Right cardiac atrium (tissue), 5 donors: Measurements from ENCODE around the gene STEAP1B. TPM values are rescaled to one million over a fixed set of nuclear protein-coding genes. Genes with fewer than 3 reads are reported as not detected.
A peak's percentile ranks its signal among the peaks of the same experiment; 100 is the strongest.
"Not testable (repeated sequence)": the region's sequence is repeated elsewhere in the genome, so short reads cannot be mapped to it uniquely, and the experiment has no call there.

Source experiments
- ATAC-seq, 2 donors: fragments of 200-7000 bp; cut with Tn5 transposase; one replicate each; pipeline versions ENCODE4 v1.8.0 to v1.9.1; 2020; ENCODE audit warnings: moderate library complexity in 2 of 2, mild to moderate bottlenecking in 1 of 2
- DNase-seq, 3 donors: peaks; one replicate each; pipeline ENCODE4 v3.0.0-alpha.2; 2020
- H3K27ac ChIP-seq: one replicate; pipeline ENCODE4 v1.5.1; 2013; ENCODE audit warnings: mild to moderate bottlenecking, low read length, control low read depth, moderate library complexity
- H3K27me3 ChIP-seq: one replicate; pipeline ENCODE4 v1.6.1; 2013; ENCODE audit not compliant: control insufficient read depth, insufficient read depth
- H3K4me1 ChIP-seq: one replicate; pipeline ENCODE4 v1.6.1; 2013; ENCODE audit warnings: low read length; ENCODE audit not compliant: control insufficient read depth, insufficient read depth
- H3K4me3 ChIP-seq: one replicate; pipeline ENCODE4 v1.5.1; 2013; ENCODE audit warnings: low read length, control low read depth
- H3K9me3 ChIP-seq: one replicate; pipeline ENCODE4 v1.6.1; 2013; ENCODE audit warnings: low read length; ENCODE audit not compliant: control insufficient read depth
- WGBS: extraction: QIAGEN DNeasy Blood & Tissue Kit; methylation state at CpG from one replicate; pipeline ENCODE4 v1.1.7; 2013; 5-methylcytosine and 5-hydroxymethylcytosine counted together
- intact Hi-C, 4 donors: fragments of 100-400 bp; cut with DNase I; formaldehyde crosslinking; loops; one replicate each; pipeline versions ENCODE4 v1.11.0 to v1.14.0; 2022 to 2023
- long read RNA-seq, 4 donors: library from polyadenylated mRNA; unstranded; transcript quantifications; one replicate each; pipeline ENCODE4 v2.0.0, GENCODE V29; 2020 to 2021
- polyA plus RNA-seq: library from polyadenylated mRNA; stranded (reverse); fragments of 200-250 nt; gene quantifications from one replicate; pipeline ENCODE4 v1.2.3, GENCODE V29; 2013
- total RNA-seq, 4 donors: library from RNA; stranded (reverse); fragmentation: NEBNext Ultra II Directional; extraction: Animal tissue kit (Norgen Biotek cat#: 25700); gene quantifications; one replicate each; pipeline ENCODE4 v1.2.1, GENCODE V29; 2021
- donor health status: healthy with polysubstance abuse.
- donor health status: DM: no; HTN: yes; CAD: no.
- donor health status: DM: no; HTN: no; CAD: no.
- donor health status: DM: no; HTN: yes; CAD: no; lungs with severe emphysema.
- donor health status: DM: yes; HTN: yes; CAD: no.

STEAP1B gene
- total RNA-seq: 1 to 10 TPM in 1 of 4 donors, under 1 TPM in 3; 0.40 to 1.1 (median 0.70) TPM
- polyA plus RNA-seq: 0.36 TPM
- long read RNA-seq, donor 1: 0 reads
- long read RNA-seq, donor 2, partial matches to known transcripts: 0 of 1 reads
- long read RNA-seq, donor 2, other reads (novel, unspliced or antisense): 1 of 1 reads
- long read RNA-seq, donor 3, partial matches to known transcripts: 0 of 1 reads
- long read RNA-seq, donor 3, other reads (novel, unspliced or antisense): 1 of 1 reads
- long read RNA-seq, donor 4, partial matches to known transcripts: 0 of 1 reads
- long read RNA-seq, donor 4, other reads (novel, unspliced or antisense): 1 of 1 reads

GRCh38 chr7:22499888-22500689 lies at the start of gene STEAP1B:
Gene STEAP1B, minus strand, starts transcription at chr7:22500188. Its CDS starts 5,333 bp downstream, at chr7:22494855.
- ATAC-seq (peak; percentile 98), DNase-seq (peak; percentile 88 to 96 (median 94))
- H3K4me3 ChIP-seq, intact Hi-C loops, H3K27me3 ChIP-seq, H3K4me1 ChIP-seq, H3K9me3 ChIP-seq, H3K27ac ChIP-seq: not testable (repeated sequence)
- 6% methylated on average over 55 of the region's 55 CpGs for WGBS

GRCh38 chr7:22549051-22549450 lies 49.1 kb upstream of the STEAP1B start:
- H3K27ac ChIP-seq: no peak overlapping the region
- no peak overlapping the region for H3K4me3 ChIP-seq
- no peak for ATAC-seq
- no peak for DNase-seq
- WGBS: 87% methylated on average over 5 of the region's 5 CpGs
- H3K4me1 ChIP-seq: peaks cover 2% of the 10 kb centered on the region
- H3K9me3 ChIP-seq: no peaks in the 10 kb centered on the region
- intact Hi-C loops: no loop called here
- no peaks in the 10 kb centered on the region for H3K27me3 ChIP-seq

DNA sequence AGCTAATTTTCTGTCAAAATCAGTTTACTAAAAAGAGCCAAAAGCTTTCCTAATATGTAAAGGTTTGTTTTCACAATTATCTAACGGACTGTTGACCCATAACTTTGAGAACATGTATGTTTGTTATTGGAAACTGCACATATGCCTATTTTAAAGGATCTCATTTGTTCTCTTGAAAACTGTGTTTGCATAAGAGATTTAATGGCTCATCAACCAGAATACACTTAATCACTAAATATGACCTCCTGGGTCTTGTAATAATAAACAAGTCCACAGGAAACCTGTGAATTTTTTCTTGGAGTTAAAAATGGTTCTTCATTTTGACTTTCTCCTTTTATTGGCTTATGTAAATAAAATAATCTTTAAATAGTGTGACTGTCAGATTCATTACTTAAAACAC lies 48.3 kb upstream of the STEAP1B start:
- no peaks in the 10 kb centered on the region for H3K27me3 ChIP-seq
- ATAC-seq: no peak

GRCh38 chr7:22546769-22547168 lies 46.8 kb upstream of the STEAP1B start:
- H3K4me1 ChIP-seq: peaks cover 2% of the 10 kb centered on the region
- WGBS: 73% methylated on average over 3 of the region's 3 CpGs
- intact Hi-C loops: no loop called here
- no peak overlapping the region for H3K27ac ChIP-seq
- no peaks in the 10 kb centered on the region for H3K9me3 ChIP-seq
- no peak overlapping the region for H3K4me3 ChIP-seq
- DNase-seq (no peak), ATAC-seq (no peak)
- H3K27me3 ChIP-seq: no peaks in the 10 kb centered on the region

More for the DNA sequence above, 48.3 kb upstream of the STEAP1B start:
- Histone ChIP-seq H3K4me1 (peaks cover 2% of the 10 kb centered on the region), H3K9me3 (no peaks in the 10 kb centered on the region), H3K4me3 (no peak overlapping the region), H3K27ac (no peak overlapping the region)
- DNase-seq: no peak
- 87% methylated on average over 1 of the region's 1 CpG for WGBS
- intact Hi-C loops: no loop called here

DNA sequence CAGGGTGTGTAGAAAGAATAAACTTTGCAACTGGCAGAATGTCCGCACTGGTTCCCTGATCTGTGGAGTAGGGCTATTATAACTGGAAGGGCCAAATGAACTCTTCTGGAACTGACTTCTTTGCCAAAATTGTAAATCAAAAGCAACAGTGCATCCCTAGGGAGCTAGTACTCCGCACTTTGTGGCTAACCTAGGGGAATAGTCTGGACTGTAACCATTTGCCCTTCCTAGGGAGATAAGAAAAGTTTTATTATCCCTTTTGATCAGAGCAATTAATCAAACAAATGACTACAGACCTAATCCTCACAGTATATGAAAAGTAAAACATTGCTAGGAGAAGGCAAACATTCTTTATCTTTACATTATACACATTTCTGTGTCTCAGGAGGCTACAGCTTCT lies 45.5 kb upstream of the STEAP1B start:
- Histone ChIP-seq H3K4me3 (no peak overlapping the region), H3K27me3 (no peaks in the 10 kb centered on the region), H3K4me1 (peaks cover 2% of the 10 kb centered on the region), H3K27ac (no peak overlapping the region), H3K9me3 (no peaks in the 10 kb centered on the region)
- 62% methylated on average over 2 of the region's 2 CpGs for WGBS
- ATAC-seq (no peak), DNase-seq (no peak)
- intact Hi-C loops: no loop called here

DNA sequence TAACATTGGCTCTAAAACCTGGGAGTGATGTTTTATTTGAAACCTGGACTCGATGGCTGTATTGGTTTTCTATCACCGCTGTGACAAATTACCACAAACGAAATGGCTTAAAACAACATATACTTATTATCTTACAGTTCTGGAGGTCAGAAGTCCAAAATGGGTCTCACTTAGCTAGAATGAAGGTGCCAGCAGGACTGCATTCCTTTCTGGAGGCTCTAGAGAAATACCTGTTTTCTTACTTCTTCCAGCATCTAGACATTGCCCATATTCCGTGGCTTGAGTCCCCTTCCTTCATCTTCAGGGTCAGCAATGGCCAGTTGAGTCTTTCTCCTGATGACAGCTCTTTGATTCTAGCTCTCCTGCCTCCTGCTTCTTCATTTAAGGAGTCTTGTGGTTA lies 44.3 kb upstream of the STEAP1B start:
- H3K4me1 ChIP-seq: no peaks in the 10 kb centered on the region
- WGBS: 78% methylated on average over 4 of the region's 4 CpGs
- no peak overlapping the region for H3K27ac ChIP-seq
- no peaks in the 10 kb centered on the region for H3K9me3 ChIP-seq
- ATAC-seq (no peak), DNase-seq (no peak)
- no peaks in the 10 kb centered on the region for H3K27me3 ChIP-seq
- H3K4me3 ChIP-seq: no peak overlapping the region
- intact Hi-C loops: no loop called here

DNA sequence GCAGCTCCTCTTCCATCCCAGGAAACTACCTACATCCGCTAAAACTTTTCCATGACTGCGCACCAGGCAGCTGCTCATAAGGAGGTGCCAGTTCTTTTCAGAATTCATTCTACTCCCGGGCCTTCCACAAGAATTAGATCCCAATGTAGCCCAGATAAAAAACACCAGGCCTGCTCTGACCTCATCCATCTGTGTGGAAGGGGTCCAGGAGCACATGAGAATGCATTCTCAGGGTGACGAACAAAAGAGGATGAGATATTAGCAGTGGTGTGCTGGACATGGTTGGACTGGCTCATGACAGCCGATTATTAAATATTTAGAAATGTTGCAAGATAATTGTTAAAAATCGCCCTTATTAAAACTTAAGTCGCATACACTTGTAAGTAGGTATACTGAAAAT lies 43.2 kb upstream of the STEAP1B start:
- Histone ChIP-seq H3K9me3 (no peaks in the 10 kb centered on the region), H3K27me3 (no peaks in the 10 kb centered on the region), H3K27ac (no peak overlapping the region), H3K4me3 (no peak overlapping the region), H3K4me1 (no peaks in the 10 kb centered on the region)
- 76% methylated on average over 7 of the region's 7 CpGs for WGBS
- DNase-seq (no peak), ATAC-seq (no peak)
- intact Hi-C loops: no loop called here

GRCh38 chr7:22542669-22543068 lies 42.7 kb upstream of the STEAP1B start:
- no peaks in the 10 kb centered on the region for H3K4me1 ChIP-seq
- H3K9me3 ChIP-seq: no peaks in the 10 kb centered on the region
- intact Hi-C loops: no loop called here
- DNase-seq: no peak
- no peak overlapping the region for H3K4me3 ChIP-seq
- H3K27ac ChIP-seq: no peak overlapping the region
- no peaks in the 10 kb centered on the region for H3K27me3 ChIP-seq
- ATAC-seq: no peak
- WGBS: 88% methylated on average over 5 of the region's 5 CpGs

DNA sequence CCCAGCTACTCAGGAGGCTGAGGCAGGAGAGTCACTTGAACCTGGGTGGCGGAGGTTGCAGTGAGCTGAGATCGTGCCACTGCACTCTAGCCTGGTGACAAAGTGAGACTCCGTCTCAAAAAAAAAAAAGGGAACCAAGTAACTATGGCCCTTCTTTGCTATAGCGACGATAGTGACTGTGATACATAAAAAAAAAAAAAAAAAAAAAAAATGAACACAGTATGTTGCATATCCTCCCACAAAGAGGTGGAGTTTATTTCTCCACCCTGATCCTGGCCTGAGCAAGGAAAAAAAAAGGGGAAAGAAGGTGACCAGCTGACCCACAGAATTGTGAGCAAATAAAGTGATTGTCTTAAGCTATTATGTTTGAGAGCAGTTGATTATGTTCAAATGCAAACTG lies 42.3 kb upstream of the STEAP1B start:
- no peak overlapping the region for H3K4me3 ChIP-seq
- DNase-seq (no peak), ATAC-seq (no peak)
- WGBS: 91% methylated on average over 5 of the region's 5 CpGs
- no peaks in the 10 kb centered on the region for H3K4me1 ChIP-seq
- intact Hi-C loops: no loop called here
- no peak overlapping the region for H3K27ac ChIP-seq
- H3K9me3 ChIP-seq: no peaks in the 10 kb centered on the region
- no peaks in the 10 kb centered on the region for H3K27me3 ChIP-seq

DNA sequence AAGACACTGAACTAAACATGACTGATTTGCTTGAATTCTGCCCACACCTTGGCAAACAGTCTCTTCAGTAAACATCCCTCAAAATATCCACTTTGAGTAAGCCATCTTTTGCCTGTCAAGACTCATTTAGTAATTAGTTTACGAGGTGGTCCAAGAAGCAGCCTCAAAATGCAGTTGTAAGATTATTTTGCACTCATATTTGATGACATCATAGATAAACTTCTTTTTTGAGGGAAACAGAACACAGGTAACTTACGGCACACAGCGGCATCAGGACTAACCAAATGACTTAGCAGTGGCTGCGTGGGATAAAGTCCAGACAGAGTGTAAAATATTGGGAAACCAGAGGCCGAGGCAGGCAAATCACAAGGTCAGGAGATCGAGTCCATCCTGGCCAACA lies 41.8 kb upstream of the STEAP1B start:
- 96% methylated on average over 6 of the region's 6 CpGs for whole genome bisulfite sequencing
- no peaks in the 10 kb centered on the region for H3K4me1 ChIP-seq
- H3K27me3 ChIP-seq: no peaks in the 10 kb centered on the region
- H3K27ac ChIP-seq: no peak overlapping the region
- H3K9me3 ChIP-seq: no peaks in the 10 kb centered on the region
- no peak for ATAC-seq
- intact Hi-C loops: no loop called here
- DNase-seq: no peak
- no peak overlapping the region for H3K4me3 ChIP-seq

DNA sequence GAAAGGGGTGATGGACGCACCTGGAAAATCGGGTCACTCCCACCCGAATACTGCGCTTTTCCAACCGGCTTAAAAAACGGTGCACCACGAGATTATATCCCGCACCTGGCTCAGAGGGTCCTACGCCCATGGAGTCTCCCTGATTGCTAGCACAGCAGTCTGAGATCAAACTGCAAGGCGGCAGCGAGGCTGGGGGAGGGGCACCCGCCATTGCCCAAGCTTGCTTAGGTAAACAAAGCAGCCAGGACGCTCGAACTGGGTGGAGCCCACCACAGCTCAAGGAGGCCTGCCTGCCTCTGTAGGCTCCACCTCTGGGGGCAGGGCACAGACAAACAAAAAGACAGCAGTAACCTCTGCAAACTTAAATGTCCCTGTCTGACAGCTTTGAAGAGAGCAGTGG lies 28.5 kb upstream of the STEAP1B start:
- intact Hi-C loops, H3K9me3 ChIP-seq, H3K4me1 ChIP-seq, H3K27me3 ChIP-seq, H3K27ac ChIP-seq, ATAC-seq, H3K4me3 ChIP-seq, DNase-seq: not testable (repeated sequence)
- WGBS: 80% methylated on average over 5 of the region's 14 CpGs
